ENCODE data around the gene NOC3L.

DNA sequence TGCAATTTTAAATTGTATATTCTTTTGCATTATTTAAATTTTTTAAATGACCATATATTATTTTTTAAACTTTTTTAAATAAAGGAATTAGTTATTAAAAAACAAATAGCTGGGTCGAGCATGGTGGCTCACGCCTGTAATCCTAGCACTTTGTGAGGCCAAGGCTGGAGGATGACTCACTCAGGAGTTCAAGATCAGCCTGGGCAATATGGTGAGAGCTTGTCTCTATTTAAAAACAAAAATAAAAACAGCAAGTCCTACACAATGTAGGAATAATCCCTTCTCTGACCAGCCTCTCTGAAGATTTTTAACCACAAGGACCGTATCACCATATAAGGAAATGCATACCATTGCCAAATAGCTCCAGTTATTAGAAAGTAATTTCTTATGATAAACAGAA lies 19.6 kb downstream of the NOC3L start:
- no peak for TF ChIP-seq POLR2A (IDR thresholded peaks at IDR 0.05; ENCODE audit: low read length)
- no peak for TF ChIP-seq GATA1 (IDR thresholded peaks at IDR 0.05; ENCODE audit: low read depth, low read length)

Data from erythroblast (primary cell).